Common myeloid progenitor, CD34-positive (primary cell): ENCODE measurements around the gene MROH2A.

Experiments used
- CTCF ChIA-PET: fragments of 350-600 bp; sonication (Branson Sonifier 250); formaldehyde crosslinking; loops from one replicate; lab custom pipeline; 2021; ENCODE audit warnings: antibody characterized with exemption; lab: Charles Lee
- POLR2A ChIA-PET: fragments of 350-600 bp; sonication (Branson Sonifier 250); formaldehyde crosslinking; loops from one replicate; lab custom pipeline; 2021; ENCODE audit warnings: antibody characterized with exemption; lab: Charles Lee
- DNase-seq, 3 donors: peaks; one replicate each; pipeline versions ENCODE4 v3.0.0 to v3.0.0-alpha.2; 2013
- H3K27ac ChIP-seq, 2 experiments: 1 replicate in 1 of 2; 2 replicates in 1 of 2; pipeline ENCODE4 v1.7.0; 2013; ENCODE audit warnings: inconsistent platforms in 2 of 2, low read length in 2 of 2, mild to moderate bottlenecking in 2 of 2, low read depth in 1 of 2, moderate library complexity in 1 of 2; ENCODE audit not compliant: severe bottlenecking in 2 of 2, insufficient read depth in 1 of 2, poor library complexity in 1 of 2
- H3K27me3 ChIP-seq, 5 experiments: replicated peaks in 2 of 5; 1 replicate in 3 of 5; 2 replicates in 2 of 5; pipeline versions ENCODE4 v1.6.1 to v1.7.0; 2013; ENCODE audit warnings: low read length in 4 of 5, mild to moderate bottlenecking in 2 of 5, moderate library complexity in 2 of 5, inconsistent platforms in 1 of 5; ENCODE audit not compliant: insufficient read depth in 5 of 5, control insufficient read depth in 4 of 5
- H3K36me3 ChIP-seq, 4 experiments: 1 replicate in 2 of 4; 2 replicates in 2 of 4; pipeline versions ENCODE4 v1.6.1 to v1.7.0; 2013; ENCODE audit warnings: low read length in 3 of 4, control low read depth in 1 of 4, mild to moderate bottlenecking in 1 of 4; ENCODE audit not compliant: control insufficient read depth in 4 of 4, insufficient read depth in 4 of 4
- H3K4me1 ChIP-seq, 4 experiments: 1 replicate in 3 of 4; 2 replicates in 1 of 4; pipeline versions ENCODE4 v1.6.1 to v1.7.1; 2013; ENCODE audit warnings: low read length in 3 of 4, mild to moderate bottlenecking in 3 of 4, control low read depth in 1 of 4, inconsistent platforms in 1 of 4, moderate library complexity in 1 of 4; ENCODE audit not compliant: control insufficient read depth in 4 of 4, insufficient read depth in 4 of 4; ENCODE audit errors: control extremely low read depth in 1 of 4
- H3K4me3 ChIP-seq, 7 experiments: 1 replicate in 4 of 7; 2 replicates in 3 of 7; pipeline versions ENCODE4 v1.5.1 to v1.7.0; 2013; ENCODE audit warnings: mild to moderate bottlenecking in 7 of 7, low read length in 6 of 7, moderate library complexity in 6 of 7, inconsistent platforms in 2 of 7, low read depth in 2 of 7, control low read depth in 1 of 7; ENCODE audit not compliant: insufficient read depth in 4 of 7, control insufficient read depth in 1 of 7; ENCODE audit errors: extremely low read depth in 1 of 7
- H3K9me3 ChIP-seq, 5 experiments: 1 replicate in 4 of 5; 2 replicates in 1 of 5; pipeline versions ENCODE4 v1.6.1 to v1.7.1; 2013; ENCODE audit warnings: low read length in 4 of 5, mild to moderate bottlenecking in 2 of 5, inconsistent platforms in 1 of 5, low read depth in 1 of 5, moderate library complexity in 1 of 5; ENCODE audit not compliant: control insufficient read depth in 4 of 5, insufficient read depth in 2 of 5; ENCODE audit errors: control extremely low read depth in 1 of 5
- WGBS: methylation state at CpG from one replicate; pipeline ENCODE4 v1.1.5; 2013; ENCODE audit not compliant: insufficient coverage; 5-methylcytosine and 5-hydroxymethylcytosine counted together

The MROH2A gene

DNA sequence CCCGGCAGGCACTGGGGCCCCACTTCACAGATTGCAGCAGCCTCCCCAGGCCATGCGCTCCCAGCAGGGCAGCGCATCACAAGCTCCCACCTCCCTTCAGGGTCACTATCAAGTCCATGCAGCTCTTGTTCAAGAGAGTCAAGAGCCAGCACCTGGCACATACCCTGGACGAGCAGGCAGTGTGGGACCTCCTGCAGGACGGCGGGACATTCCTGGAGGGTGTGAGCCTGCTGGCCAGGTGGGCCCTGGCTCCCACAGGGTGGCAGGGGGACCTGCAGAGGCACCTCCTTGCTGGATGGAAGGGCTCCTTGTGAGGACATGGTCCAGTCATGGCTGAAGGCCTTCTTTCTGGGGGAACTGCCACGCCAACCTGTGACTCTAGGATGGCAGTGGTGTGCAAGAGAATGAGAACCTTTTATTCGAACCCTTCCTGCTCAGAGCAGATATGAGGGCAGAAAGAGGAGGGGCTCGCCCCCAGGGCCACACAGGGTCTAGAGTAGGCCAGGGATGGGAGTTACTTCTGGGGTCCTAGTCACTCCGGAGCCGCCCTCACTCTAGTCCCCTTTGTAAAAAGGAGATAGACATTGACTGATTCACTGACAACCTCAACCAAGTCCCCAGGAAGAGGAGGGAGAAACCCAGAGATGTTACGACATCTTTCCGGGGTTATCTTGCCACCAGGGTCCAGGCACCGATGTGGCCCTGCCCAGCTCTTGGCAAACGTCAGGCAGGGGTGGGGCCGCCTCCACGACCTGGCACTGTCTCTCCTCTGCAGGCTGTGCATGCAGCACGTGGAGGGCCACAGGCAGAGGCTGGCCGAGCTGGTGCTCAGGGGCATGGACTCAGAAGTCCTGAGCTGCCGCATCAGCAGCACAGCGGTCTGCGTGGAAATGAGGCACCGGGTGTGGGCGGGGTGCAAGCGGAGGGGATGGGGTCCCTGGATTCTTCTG, 44.9 kb downstream of the MROH2A start:
- Histone ChIP-seq H3K36me3 (no peaks in the 10 kb centered on the region), H3K9me3 (no peaks in the 10 kb centered on the region), H3K27ac (no peak overlapping the region), H3K4me3 (no peak overlapping the region), H3K27me3 (no peaks in the 10 kb centered on the region), H3K4me1 (no peaks in the 10 kb centered on the region)
- CTCF ChIA-PET: no interaction called here
- no peak for DNase-seq
- POLR2A ChIA-PET: no interaction called here
- WGBS: 95% methylated on average over 21 of the region's 25 CpGs

DNA sequence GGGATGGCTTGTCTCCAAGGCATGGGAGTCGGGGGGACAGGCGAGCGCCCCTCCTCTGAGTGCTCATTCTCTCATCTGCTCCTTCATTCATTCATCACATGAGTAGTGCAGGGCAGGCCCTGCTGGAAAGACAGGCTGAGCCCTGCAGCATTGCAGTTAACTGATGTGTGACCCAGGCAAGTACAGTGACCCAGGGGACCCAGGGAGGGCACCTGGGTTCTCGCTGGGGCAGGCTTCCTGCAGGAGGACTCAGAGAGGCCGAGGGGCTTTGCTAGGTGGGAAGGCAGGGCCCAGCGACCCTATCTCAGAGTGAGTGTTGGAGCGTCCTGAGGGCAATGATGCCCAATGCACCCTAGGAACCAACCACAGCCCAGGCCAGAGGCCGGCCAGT, 45.6 kb downstream of the MROH2A start:
- ChIA-PET POLR2A (no interaction called here), CTCF (no interaction called here)
- Histone ChIP-seq H3K9me3 (no peaks in the 10 kb centered on the region), H3K4me3 (no peak overlapping the region), H3K4me1 (no peaks in the 10 kb centered on the region), H3K27me3 (no peaks in the 10 kb centered on the region), H3K27ac (no peak overlapping the region), H3K36me3 (no peaks in the 10 kb centered on the region)
- DNase-seq: no peak
- WGBS: 86% methylated on average over 5 of the region's 8 CpGs

DNA sequence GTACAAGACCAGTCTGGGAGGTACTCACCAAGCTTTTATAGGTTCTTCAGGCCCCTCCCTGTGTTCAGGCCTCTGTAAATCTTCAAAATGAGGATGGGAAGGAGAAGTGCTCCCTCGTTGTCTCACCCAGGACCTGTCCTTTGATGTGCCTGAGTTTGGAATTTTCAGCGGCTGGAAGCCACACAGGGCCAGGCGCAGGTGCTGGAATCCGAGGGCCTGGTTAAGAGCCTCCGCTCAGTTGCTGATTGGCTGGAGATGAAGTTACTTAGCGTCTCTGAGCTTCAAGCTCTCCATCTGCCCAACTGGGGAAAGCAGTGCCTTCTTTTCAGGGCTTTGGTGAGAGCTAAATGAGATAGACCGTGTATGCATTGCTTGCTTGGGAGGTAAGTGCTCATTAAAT, 46.2 kb downstream of the MROH2A start:
- WGBS: 96% methylated on average over 7 of the region's 7 CpGs
- Histone ChIP-seq H3K27ac (no peak overlapping the region), H3K4me3 (no peak overlapping the region), H3K36me3 (no peaks in the 10 kb centered on the region), H3K4me1 (no peaks in the 10 kb centered on the region), H3K27me3 (no peaks in the 10 kb centered on the region), H3K9me3 (no peaks in the 10 kb centered on the region)
- DNase-seq: no peak
- CTCF ChIA-PET: no interaction called here
- POLR2A ChIA-PET: no interaction called here

DNA sequence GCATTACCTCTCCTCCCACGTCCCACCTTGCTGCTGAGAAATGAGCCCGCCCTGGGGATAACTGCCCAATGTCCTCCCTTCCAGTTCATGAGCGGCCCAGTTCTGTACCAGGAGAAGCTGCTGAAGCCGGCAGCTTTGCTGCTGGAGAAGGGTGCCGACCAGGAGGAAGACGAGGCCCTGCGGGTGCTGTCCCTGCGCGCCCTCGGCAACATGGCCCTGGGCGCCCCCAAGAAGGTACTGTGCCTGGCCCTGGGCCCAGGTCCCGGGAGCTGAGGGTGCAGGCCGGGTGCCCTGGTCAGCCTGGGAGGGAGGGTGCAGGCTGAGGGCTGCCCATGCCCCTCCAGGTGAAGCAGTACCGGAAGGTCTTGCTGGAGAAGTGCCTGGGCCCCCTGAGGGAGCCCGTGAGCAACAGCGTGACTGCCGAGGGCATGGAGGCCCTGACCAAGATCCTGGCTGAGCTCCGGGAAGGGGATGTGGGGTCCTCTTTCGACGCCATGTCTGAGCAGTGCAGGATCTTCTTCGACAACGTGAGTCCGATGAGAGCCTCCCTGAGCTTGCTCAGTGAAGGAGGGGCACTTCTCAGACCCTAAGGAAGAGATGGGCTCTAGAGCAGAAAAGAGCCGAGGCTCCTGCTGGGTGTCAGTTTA, 50.5 kb downstream of the MROH2A start:
- no peaks in the 10 kb centered on the region for H3K4me1 ChIP-seq
- no peak overlapping the region for H3K27ac ChIP-seq
- no peak overlapping the region for H3K4me3 ChIP-seq
- ChIA-PET CTCF (no interaction called here), POLR2A (no interaction called here)
- no peak for DNase-seq
- H3K27me3 ChIP-seq: no peaks in the 10 kb centered on the region
- H3K9me3 ChIP-seq: no peaks in the 10 kb centered on the region
- H3K36me3 ChIP-seq: no peaks in the 10 kb centered on the region
- 94% methylated on average over 24 of the region's 24 CpGs for WGBS

DNA sequence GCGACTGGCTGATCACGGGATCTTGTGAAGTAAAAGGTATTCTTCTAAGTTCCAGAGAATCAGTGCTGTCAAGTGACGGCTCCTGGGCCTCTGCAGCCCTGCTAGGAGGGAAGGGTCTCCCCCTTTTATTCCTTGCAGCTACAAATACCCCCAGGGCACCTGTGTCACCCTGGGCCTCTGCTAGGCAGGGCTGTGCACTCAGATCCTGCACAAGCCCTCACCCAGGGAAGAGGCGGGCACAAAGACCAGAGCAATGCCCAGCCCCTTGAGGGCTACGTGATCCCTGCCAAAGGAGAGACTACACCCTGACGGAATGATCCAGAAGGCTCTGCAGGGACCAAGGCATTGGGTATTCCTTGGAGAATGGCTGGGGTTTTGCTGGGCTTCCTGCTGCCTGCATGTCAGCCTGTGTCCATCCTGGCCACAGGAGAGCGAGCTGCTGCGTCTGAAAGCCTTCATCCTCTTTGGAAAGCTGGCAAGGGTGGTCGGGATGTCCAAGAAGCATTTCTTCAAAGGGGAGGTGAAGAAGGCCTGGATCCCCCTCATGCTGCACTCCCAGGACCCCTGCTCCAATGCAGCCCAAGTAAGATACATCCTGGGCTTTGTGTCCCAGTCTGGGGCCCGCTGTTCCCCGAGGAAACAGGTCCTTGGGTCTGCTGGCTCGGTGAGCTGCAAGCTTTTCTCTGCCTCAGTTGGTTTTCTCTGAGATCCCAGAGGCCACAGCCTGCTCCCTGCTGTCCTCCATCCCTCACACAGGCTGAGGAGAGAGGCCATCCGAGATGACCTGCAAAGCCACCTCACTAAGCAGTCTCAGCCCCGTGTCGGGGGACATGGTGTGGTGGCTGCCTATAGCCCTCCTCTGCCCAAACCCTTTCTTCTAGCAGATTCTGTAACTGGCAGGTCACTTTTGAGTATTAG, 51.3 kb downstream of the MROH2A start:
- no peaks in the 10 kb centered on the region for H3K27me3 ChIP-seq
- peaks cover 0 to 5% (median 3%) of the 10 kb centered on the region in 4 experiments for H3K36me3 ChIP-seq
- 88% methylated on average over 11 of the region's 15 CpGs for WGBS
- no peak overlapping the region for H3K27ac ChIP-seq
- ChIA-PET POLR2A (interaction anchor here (0.6 kb wide), 1 partner anchor 9 kb away, joined by 3 read pairs; no protein-coding TSS in a partner anchor), CTCF (no interaction called here)
- no peak overlapping the region for H3K4me3 ChIP-seq
- no peak for DNase-seq
- no peaks in the 10 kb centered on the region for H3K4me1 ChIP-seq
- H3K9me3 ChIP-seq: no peaks in the 10 kb centered on the region

DNA sequence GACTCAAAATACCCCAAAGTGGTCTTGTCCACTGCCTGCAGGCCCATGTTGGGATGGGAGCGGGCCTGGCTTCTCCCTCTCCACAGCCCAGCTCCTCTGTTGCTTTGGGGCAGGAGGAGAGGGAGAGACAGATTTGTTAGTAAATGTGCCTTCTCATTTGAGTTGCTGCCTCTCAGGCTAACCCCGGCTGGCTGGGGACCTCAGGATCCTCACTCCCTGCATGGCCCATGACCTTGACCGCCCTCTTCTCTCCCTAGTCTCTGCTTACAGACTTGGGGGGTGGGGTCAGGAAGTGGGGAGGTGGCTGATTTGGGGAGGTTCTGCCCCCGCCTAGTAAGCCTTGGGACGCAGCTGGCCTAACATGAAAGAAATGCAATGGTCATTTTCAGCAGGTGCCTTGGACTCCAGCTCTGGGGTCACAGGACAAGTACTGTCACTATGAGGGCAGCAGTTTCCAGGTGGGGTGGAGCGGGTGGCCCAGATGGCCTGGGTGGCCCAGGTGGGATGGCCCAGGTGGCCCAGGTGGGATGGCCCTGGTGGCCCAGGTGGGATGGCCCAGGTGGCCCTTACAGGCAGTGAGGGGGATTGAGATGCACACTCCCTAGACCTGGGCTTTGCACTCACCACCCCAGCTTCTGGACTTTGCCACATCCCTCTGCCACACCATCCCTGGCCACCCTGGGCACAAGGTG, 52.1 kb downstream of the MROH2A start:
- Histone ChIP-seq H3K36me3 (peaks cover 1 to 10% (median 6%) of the 10 kb centered on the region in 4 experiments), H3K9me3 (no peaks in the 10 kb centered on the region), H3K27me3 (no peaks in the 10 kb centered on the region), H3K27ac (no peak overlapping the region), H3K4me1 (no peaks in the 10 kb centered on the region), H3K4me3 (no peak overlapping the region)
- CTCF ChIA-PET: no interaction called here
- DNase-seq: no peak
- 100% methylated on average over 4 of the region's 6 CpGs for WGBS
- POLR2A ChIA-PET: interaction anchor here (0.6 kb wide), 1 partner anchor 10 kb away, joined by 3 read pairs; no protein-coding TSS in a partner anchor
